IMR-90 (cell line): ENCODE measurements around the gene SDHA.

Experiments used
- CTCF ChIP-seq: conservative IDR thresholded peaks from 2 replicates; pipeline ENCODE4 v1.5.1; 2012; ENCODE audit warnings: mild to moderate bottlenecking, low read depth, low read length, improper control_type of control experiment
- MAZ ChIP-seq: IDR thresholded peaks from 2 replicates; pipeline ENCODE4 v1.6.1; 2012; ENCODE audit warnings: low read depth, mild to moderate bottlenecking, low read length, improper control_type of control experiment, moderate library complexity, borderline replicate concordance
- POLR2A ChIP-seq: IDR thresholded peaks from 2 replicates; pipeline ENCODE4 v1.6.1; 2012; ENCODE audit warnings: mild to moderate bottlenecking, low read depth, low read length

GRCh38 chr5:298737-299125 lies 80.6 kb downstream of the SDHA start:
- TF ChIP-seq CTCF (no peak), MAZ (no peak), POLR2A (no peak)
